Pancreas (tissue), 10 donors: Measurements from ENCODE around the gene PUS10. TPM values are rescaled to one million over a fixed set of nuclear protein-coding genes. Genes with fewer than 3 reads are reported as not detected.

ENCODE experiments used
- ATAC-seq, 4 donors: fragments of 200-7000 bp; cut with Tn5 transposase; one replicate each; pipeline versions ENCODE4 v1.8.0 to v1.9.1; 2020; ENCODE audit warnings: mild to moderate bottlenecking in 4 of 4, moderate library complexity in 4 of 4
- DNase-seq, 6 donors: peaks; one replicate each; pipeline ENCODE4 v3.0.0-alpha.2; 2020
- FAIRE-seq: peaks from 2 replicates; lab custom pipeline; 2012; peaks lifted over from hg19 to GRCh38; lab: Jason Lieb, UNC
- H3K27ac ChIP-seq, 4 donors: fragments of 200-600 bp; sonication (generic); 1 replicate in 3 of 4; 2 replicates in 1 of 4; pipeline versions ENCODE4 v1.5.0 to v1.8.0; 2020
- H3K27me3 ChIP-seq, 4 donors: fragments of 200-600 bp; one replicate each; pipeline ENCODE4 v1.8.0; 2021
- H3K36me3 ChIP-seq, 3 donors: fragments of 200-600 bp; sonication (generic) in 1 of 3; one replicate each; pipeline versions ENCODE4 v1.5.0 to v1.8.0; 2020 to 2021
- H3K4me1 ChIP-seq, 3 donors: fragments of 200-600 bp; one replicate each; pipeline ENCODE4 v1.8.0; 2021
- H3K4me3 ChIP-seq, 4 donors: fragments of 200-600 bp; sonication (generic) in 2 of 4; one replicate each; pipeline versions ENCODE4 v1.5.0 to v1.8.0; 2020 to 2021
- H3K9me3 ChIP-seq, 4 donors: fragments of 200-600 bp; one replicate each; pipeline ENCODE4 v1.8.0; 2021
- WGBS, 2 donors: extraction: QIAGEN DNeasy Blood & Tissue Kit; methylation state at CpG; one replicate each; pipeline ENCODE4 v1.1.7; 2013; 5-methylcytosine and 5-hydroxymethylcytosine counted together
- intact Hi-C, 3 donors: fragments of 100-400 bp; cut with DNase I; formaldehyde crosslinking; loops; one replicate each; pipeline versions ENCODE4 v1.11.1 to v1.14.2; 2022
- polyA plus RNA-seq, 2 donors: library from polyadenylated mRNA; stranded (reverse); fragments of 200-250 nt; gene quantifications; one replicate each; pipeline ENCODE4 v1.2.3, GENCODE V29; 2013
- total RNA-seq, 6 donors: library from RNA; stranded (reverse); fragmentation: NEBNext Ultra II Directional in 4 of 6; extraction: Animal tissue kit (Norgen Biotek cat#: 25700) in 4 of 6; gene quantifications; one replicate each; pipeline versions ENCODE4 v1.2.1 to v1.2.4, GENCODE V29; 2021 to 2023
- TF ChIP-seq, protein P1 (sequence below), 4 donors: fragments of 200-600 bp; sonication (generic) in 3 of 4; IDR thresholded peaks; one replicate each; pipeline versions ENCODE4 v1.5.0 to v1.8.0; 2021; ENCODE audit warnings: antibody characterized with exemption in 4 of 4
- donor health status: healthy with polysubstance abuse.
- donor health status: DM: no; HTN: no; CAD: no; lungs with moderate emphysema.
- donor health status: DM: no; HTN: no; CAD: no.
- donor health status: control.
- donor health status: control.
- donor health status: Bipolar disorder and iron deficiency.
- donor health status: DM: yes; HTN: yes; CAD: no.
- donor health status: DM: no; HTN: no; CAD: no.
- donor health status: DM: no; HTN: no; CAD: no.
- donor health status: DM: yes; HTN: yes; CAD: no.

PUS10 gene
- total and polyA plus RNA-seq, 8 donors: 1.6 to 6.0 (median 2.8) TPM

- H3K36me3 ChIP-seq: peaks cover 0 to 28% (median 0%) of the 10 kb centered on the region in 3 donors
Measured at GRCh38 chr2:60899230-60899891, 118.7 kb downstream of the PUS10 start.

DNA sequence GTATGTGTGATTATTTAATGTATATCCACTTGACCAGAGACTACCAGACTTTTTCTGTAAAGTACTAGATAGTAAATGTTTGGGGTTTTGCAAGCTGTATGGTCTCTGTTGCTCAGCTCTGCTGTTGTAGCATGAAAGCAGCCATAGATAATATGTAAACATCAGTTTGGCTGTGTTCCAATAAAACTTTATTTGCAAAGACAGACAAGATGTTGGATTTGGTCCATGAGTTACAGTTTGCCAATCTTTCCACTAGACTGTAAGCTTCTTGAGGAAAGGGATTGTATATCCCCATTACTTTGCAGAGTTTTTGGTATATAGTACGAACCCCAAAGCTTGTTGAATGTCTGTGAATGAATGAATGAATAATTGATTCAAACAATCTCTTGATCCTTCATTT lies 119.5 kb downstream of the PUS10 start:
- FAIRE-seq (no peak), DNase-seq (no peak), ATAC-seq (no peak)
- H3K36me3 ChIP-seq: peaks cover 0 to 36% (median 0%) of the 10 kb centered on the region in 3 donors
- WGBS, 2 donors: 97 to 98% methylated on average over 1 of the region's 1 CpG
- no peak overlapping the region for H3K27ac ChIP-seq
- H3K27me3 ChIP-seq: no peaks in the 10 kb centered on the region
- TF ChIP-seq, protein P1, sequence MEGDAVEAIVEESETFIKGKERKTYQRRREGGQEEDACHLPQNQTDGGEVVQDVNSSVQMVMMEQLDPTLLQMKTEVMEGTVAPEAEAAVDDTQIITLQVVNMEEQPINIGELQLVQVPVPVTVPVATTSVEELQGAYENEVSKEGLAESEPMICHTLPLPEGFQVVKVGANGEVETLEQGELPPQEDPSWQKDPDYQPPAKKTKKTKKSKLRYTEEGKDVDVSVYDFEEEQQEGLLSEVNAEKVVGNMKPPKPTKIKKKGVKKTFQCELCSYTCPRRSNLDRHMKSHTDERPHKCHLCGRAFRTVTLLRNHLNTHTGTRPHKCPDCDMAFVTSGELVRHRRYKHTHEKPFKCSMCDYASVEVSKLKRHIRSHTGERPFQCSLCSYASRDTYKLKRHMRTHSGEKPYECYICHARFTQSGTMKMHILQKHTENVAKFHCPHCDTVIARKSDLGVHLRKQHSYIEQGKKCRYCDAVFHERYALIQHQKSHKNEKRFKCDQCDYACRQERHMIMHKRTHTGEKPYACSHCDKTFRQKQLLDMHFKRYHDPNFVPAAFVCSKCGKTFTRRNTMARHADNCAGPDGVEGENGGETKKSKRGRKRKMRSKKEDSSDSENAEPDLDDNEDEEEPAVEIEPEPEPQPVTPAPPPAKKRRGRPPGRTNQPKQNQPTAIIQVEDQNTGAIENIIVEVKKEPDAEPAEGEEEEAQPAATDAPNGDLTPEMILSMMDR (IDR thresholded peaks at IDR 0.05): no peak
- no peak overlapping the region for H3K4me3 ChIP-seq
- intact Hi-C loops: no loop called here
- no peaks in the 10 kb centered on the region for H3K9me3 ChIP-seq
- peaks cover 0 to 3% (median 0%) of the 10 kb centered on the region in 3 donors for H3K4me1 ChIP-seq

More at GRCh38 chr2:60899230-60899891, 118.7 kb downstream of the PUS10 start:
- Histone ChIP-seq H3K27me3 (no peaks in the 10 kb centered on the region), H3K27ac (no peak overlapping the region), H3K4me3 (no peak overlapping the region), H3K4me1 (no peaks in the 10 kb centered on the region), H3K9me3 (no peaks in the 10 kb centered on the region)
- 85% methylated on average over 6 of the region's 6 CpGs for WGBS, 2 donors
- intact Hi-C loops: no loop called here
- peak in 1 of 4 donors; percentile 11 for ATAC-seq
- FAIRE-seq: no peak
- TF ChIP-seq, protein P1 (IDR thresholded peaks at IDR 0.05): no peak
- DNase-seq: no peak

Other genes starting within 250 kb of the PUS10 start
- 10 to 100 TPM in 2 of 6 donors, 1 to 10 TPM in 4; 5.7 to 11.9 (median 7.6) TPM for gene REL, start 136.7 kb downstream of the PUS10 start, total RNA-seq
- gene REL, start 136.7 kb downstream of the PUS10 start, polyA plus RNA-seq: 1 to 10 TPM; 1.5 to 1.9 TPM
- gene PEX13, start 535 bp downstream of the PUS10 start, total RNA-seq: 10 to 100 TPM in 2 of 6 donors, 1 to 10 TPM in 4; 8.4 to 16.8 (median 9.2) TPM
- 1 to 10 TPM; 4.3 to 6.5 TPM for gene PEX13, start 535 bp downstream of the PUS10 start, polyA plus RNA-seq
- 1 to 10 TPM; 1.7 to 5.1 (median 3.4) TPM for gene SANBR, start 47.6 kb upstream of the PUS10 start, total RNA-seq
- gene SANBR, start 47.6 kb upstream of the PUS10 start, polyA plus RNA-seq: 1 to 10 TPM; 2.6 to 2.7 TPM
- 1 to 10 TPM; 2.7 to 9.7 (median 8.4) TPM for gene C2orf74, start 143.9 kb upstream of the PUS10 start, total RNA-seq
- gene C2orf74, start 143.9 kb upstream of the PUS10 start, polyA plus RNA-seq: 10 to 100 TPM; 12.2 to 21.4 TPM